Measurements from ENCODE around the gene RBM34. TPM values are rescaled to one million over a fixed set of nuclear protein-coding genes. Genes with fewer than 3 reads are reported as not detected.

Gene RBM34
- total and polyA plus RNA-seq, 10 of the 15 experiments (the other 5 are each of a cell fraction or from before 2014, with no cell fraction given) = 46.4 to 132 (median 109) TPM

DNA sequence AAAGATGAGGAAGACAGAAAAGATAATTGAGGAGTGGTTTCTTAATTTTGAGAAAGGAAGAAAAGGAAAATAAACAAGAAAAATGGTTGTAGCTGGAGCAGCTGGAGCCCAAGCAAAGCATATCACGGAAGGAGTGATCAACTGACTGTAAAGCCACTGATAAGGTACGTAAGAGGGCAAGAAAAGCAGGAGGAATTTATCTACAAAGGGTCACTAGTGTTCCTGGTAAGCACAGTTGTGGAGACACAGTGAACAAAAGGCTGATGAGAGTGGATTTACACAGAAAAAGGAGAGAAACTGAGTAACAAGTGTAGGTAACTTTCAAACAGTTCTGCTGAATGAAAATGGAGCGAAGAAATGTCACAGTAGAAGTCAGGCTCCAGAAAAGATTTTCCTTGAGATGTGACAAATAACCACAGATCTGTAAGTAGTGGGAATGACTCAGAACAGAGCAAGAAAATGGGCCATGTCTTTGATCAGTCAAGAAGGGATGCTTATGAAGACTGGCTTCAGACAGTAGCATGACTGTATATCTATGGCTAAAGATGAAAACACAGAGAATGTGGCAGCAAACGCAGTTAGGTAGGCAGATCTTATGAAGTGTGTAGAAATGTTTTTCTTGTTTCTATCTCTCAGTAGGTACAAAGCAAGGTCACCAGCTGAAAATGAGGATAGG is 45.6 kb upstream of the RBM34 start:
- in situ Hi-C loops (cut with MboI) (no loop called here), intact Hi-C loops (cut with micrococcal nuclease; ENCODE audit: unreplicated experiment) (no loop called here)
- Histone ChIP-seq H2AFZ (ENCODE audit: control insufficient read depth, low read depth, low read length) (no peak overlapping the region), H4K20me1 (ENCODE audit: control insufficient read depth, insufficient read depth) (no peaks in the 10 kb centered on the region), H3K36me3 (ENCODE audit: control insufficient read depth in 2 of 2, insufficient read depth in 2 of 2, low read length in 1 of 2) (peaks cover 0 to 2% of the 10 kb centered on the region in 2 experiments), H3K4me2 (ENCODE audit: control insufficient read depth, insufficient read depth) (no peak overlapping the region), H3K27ac (ENCODE audit: control insufficient read depth, insufficient read depth) (no peak overlapping the region), H3K9ac (ENCODE audit: control insufficient read depth, insufficient read depth, low read length) (no peak overlapping the region), H3K9me3 (replicated peaks; ENCODE audit: control insufficient read depth, insufficient read depth, low read length) (no peaks in the 10 kb centered on the region), H3K4me1 (ENCODE audit: control insufficient read depth, insufficient read depth, low read length) (no peaks in the 10 kb centered on the region), H3K4me3 (no peak overlapping the region), H3K27me3 (replicated peaks in 1 of 2; ENCODE audit: control insufficient read depth in 2 of 2, insufficient read depth in 2 of 2, low read length in 1 of 2) (no peaks in the 10 kb centered on the region), H3K79me2 (ENCODE audit: control insufficient read depth, insufficient read depth, low read length) (no peaks in the 10 kb centered on the region)
- no peak for DNase-seq (ENCODE audit: low read depth, low spot score)
- no TSS peak for BruUV-seq (replicated peaks)
- ChIA-PET RAD21 (ENCODE audit: unreplicated experiment) (no interaction called here), CTCF (no interaction called here), POLR2A (no interaction called here), SMC1A (ENCODE audit: uncharacterized antibody, unreplicated experiment) (no interaction called here)
- TF ChIP-seq TCF7 (IDR thresholded peaks at IDR 0.05; ENCODE audit: borderline replicate concordance) (peak; percentile 55; the same call in 1 of the 2 replicates), ZZZ3 (IDR thresholded peaks at IDR 0.05; ENCODE audit: control insufficient read depth, insufficient read length, low read depth) (no peak), RUNX3 (IDR thresholded peaks at IDR 0.05; ENCODE audit: low read length) (peak; percentile 15; the same call in 1 of the 2 replicates)
- FAIRE-seq = peak; percentile 64
- WGBS (ENCODE audit: insufficient coverage, insufficient replicate concordance, low lambda C conversion rate, missing lambda C conversion rate) = 73% methylated on average over 4 of the region's 4 CpGs
- ATAC-seq = peak; percentile 67

DNA sequence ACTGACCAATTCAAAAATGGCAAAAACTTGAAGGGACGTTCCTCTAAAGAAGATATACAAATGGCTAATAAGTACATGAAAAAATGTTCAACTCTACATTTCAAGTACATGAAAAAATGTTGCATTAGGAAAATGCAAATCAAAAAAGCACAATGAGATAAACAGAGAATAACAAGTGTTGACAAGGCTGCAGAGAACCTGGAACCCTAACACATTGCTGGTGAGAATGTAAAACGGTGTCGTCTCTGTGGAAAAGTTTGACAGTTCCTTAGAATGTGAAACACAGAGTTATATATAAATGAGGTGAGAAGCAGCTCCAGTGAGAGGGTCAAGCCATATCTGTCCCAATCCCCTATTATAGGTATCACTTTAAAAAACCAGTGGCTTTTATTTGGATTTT is 44.6 kb upstream of the RBM34 start:
- CTCF ChIA-PET = interaction anchor here (1.0 kb wide), 1 partner anchor 211 kb away, joined by 5 read pairs; no protein-coding TSS in a partner anchor
- Histone ChIP-seq H2AFZ (ENCODE audit: control insufficient read depth, low read depth, low read length) (no peak overlapping the region), H4K20me1 (ENCODE audit: control insufficient read depth, insufficient read depth) (no peaks in the 10 kb centered on the region), H3K27ac (ENCODE audit: control insufficient read depth, insufficient read depth) (no peak overlapping the region), H3K4me3 (no peak overlapping the region), H3K4me2 (ENCODE audit: control insufficient read depth, insufficient read depth) (no peak overlapping the region), H3K27me3 (replicated peaks in 1 of 2; ENCODE audit: control insufficient read depth in 2 of 2, insufficient read depth in 2 of 2, low read length in 1 of 2) (no peaks in the 10 kb centered on the region), H3K79me2 (ENCODE audit: control insufficient read depth, insufficient read depth, low read length) (no peaks in the 10 kb centered on the region), H3K36me3 (ENCODE audit: control insufficient read depth in 2 of 2, insufficient read depth in 2 of 2, low read length in 1 of 2) (peaks cover 0 to 2% of the 10 kb centered on the region in 2 experiments; a peak in 3 of 4 replicates), H3K4me1 (ENCODE audit: control insufficient read depth, insufficient read depth, low read length) (no peaks in the 10 kb centered on the region), H3K9me3 (replicated peaks; ENCODE audit: control insufficient read depth, insufficient read depth, low read length) (no peaks in the 10 kb centered on the region), H3K9ac (ENCODE audit: control insufficient read depth, insufficient read depth, low read length) (no peak overlapping the region)
- RAD21 ChIA-PET (ENCODE audit: unreplicated experiment) = no interaction called here
- intact Hi-C loops (cut with micrococcal nuclease; ENCODE audit: unreplicated experiment) (no loop called here), in situ Hi-C loops (cut with MboI) (no loop called here)
- 86% methylated on average over 3 of the region's 3 CpGs for WGBS (ENCODE audit: insufficient coverage, insufficient replicate concordance, low lambda C conversion rate, missing lambda C conversion rate)
- POLR2A ChIA-PET = no interaction called here
- TSS peak; percentile 14 for BruUV-seq (replicated peaks)
- no peak for DNase-seq (ENCODE audit: low read depth, low spot score)
- ATAC-seq = no peak
- SMC1A ChIA-PET (ENCODE audit: uncharacterized antibody, unreplicated experiment) = interaction anchor here (0.6 to 1.6 kb wide), 2 partner anchors 185 to 211 kb away, joined by 3 to 5 read pairs; no protein-coding TSS in a partner anchor
- FAIRE-seq = no peak
- no peak for TF ChIP-seq RUNX3 (IDR thresholded peaks at IDR 0.05; ENCODE audit: low read length)
- TF ChIP-seq MXI1 (IDR thresholded peaks at IDR 0.05; ENCODE audit: low read depth, low read length) = no peak
- no peak for TF ChIP-seq FOXM1 (IDR thresholded peaks at IDR 0.05; ENCODE audit: low read depth, low read length)
- TF ChIP-seq BCL11A (IDR thresholded peaks at IDR 0.05; ENCODE audit: low read depth, low read length) = no peak
- TF ChIP-seq SREBF2 (IDR thresholded peaks at IDR 0.05; ENCODE audit: low read length) = no peak
- TF ChIP-seq FOXK2 (IDR thresholded peaks at IDR 0.05) = no peak
- TF ChIP-seq EED (IDR thresholded peaks at IDR 0.05; ENCODE audit: low read depth) = no peak
- TF ChIP-seq, protein P1, sequence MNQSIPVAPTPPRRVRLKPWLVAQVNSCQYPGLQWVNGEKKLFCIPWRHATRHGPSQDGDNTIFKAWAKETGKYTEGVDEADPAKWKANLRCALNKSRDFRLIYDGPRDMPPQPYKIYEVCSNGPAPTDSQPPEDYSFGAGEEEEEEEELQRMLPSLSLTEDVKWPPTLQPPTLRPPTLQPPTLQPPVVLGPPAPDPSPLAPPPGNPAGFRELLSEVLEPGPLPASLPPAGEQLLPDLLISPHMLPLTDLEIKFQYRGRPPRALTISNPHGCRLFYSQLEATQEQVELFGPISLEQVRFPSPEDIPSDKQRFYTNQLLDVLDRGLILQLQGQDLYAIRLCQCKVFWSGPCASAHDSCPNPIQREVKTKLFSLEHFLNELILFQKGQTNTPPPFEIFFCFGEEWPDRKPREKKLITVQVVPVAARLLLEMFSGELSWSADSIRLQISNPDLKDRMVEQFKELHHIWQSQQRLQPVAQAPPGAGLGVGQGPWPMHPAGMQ (IDR thresholded peaks at IDR 0.05; ENCODE audit: borderline replicate concordance) = no peak
- TF ChIP-seq, protein P2, sequence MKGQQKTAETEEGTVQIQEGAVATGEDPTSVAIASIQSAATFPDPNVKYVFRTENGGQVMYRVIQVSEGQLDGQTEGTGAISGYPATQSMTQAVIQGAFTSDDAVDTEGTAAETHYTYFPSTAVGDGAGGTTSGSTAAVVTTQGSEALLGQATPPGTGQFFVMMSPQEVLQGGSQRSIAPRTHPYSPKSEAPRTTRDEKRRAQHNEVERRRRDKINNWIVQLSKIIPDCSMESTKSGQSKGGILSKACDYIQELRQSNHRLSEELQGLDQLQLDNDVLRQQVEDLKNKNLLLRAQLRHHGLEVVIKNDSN (IDR thresholded peaks at IDR 0.05; ENCODE audit: borderline replicate concordance, extremely low read length, insufficient read depth, low read depth, low read length) = no peak
- TF ChIP-seq, protein P3, sequence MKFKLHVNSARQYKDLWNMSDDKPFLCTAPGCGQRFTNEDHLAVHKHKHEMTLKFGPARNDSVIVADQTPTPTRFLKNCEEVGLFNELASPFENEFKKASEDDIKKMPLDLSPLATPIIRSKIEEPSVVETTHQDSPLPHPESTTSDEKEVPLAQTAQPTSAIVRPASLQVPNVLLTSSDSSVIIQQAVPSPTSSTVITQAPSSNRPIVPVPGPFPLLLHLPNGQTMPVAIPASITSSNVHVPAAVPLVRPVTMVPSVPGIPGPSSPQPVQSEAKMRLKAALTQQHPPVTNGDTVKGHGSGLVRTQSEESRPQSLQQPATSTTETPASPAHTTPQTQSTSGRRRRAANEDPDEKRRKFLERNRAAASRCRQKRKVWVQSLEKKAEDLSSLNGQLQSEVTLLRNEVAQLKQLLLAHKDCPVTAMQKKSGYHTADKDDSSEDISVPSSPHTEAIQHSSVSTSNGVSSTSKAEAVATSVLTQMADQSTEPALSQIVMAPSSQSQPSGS (IDR thresholded peaks at IDR 0.05; ENCODE audit: low read length) = no peak
- no peak for TF ChIP-seq IRF4 (IDR thresholded peaks at IDR 0.05; ENCODE audit: low read depth, low read length)
- TF ChIP-seq RBBP5 (conservative IDR thresholded peaks at IDR 0.05) = no peak
- TF ChIP-seq POLR2AphosphoS5 (IDR thresholded peaks at IDR 0.05; ENCODE audit: low read length) = no peak

All from GM12878 (cell line).